Glutamatergic neuron (in vitro differentiated cells): ENCODE measurements around the gene TSR3. TPM values are rescaled to one million over a fixed set of nuclear protein-coding genes. Genes with fewer than 3 reads are reported as not detected.
"Not testable (repeated sequence)": the region's sequence is repeated elsewhere in the genome, so short reads cannot be mapped to it uniquely, and the experiment has no call there.

Source experiments
- DNase-seq: peaks from one replicate; pipeline ENCODE4 v3.0.0; 2022
- H3K27ac Mint-ChIP-seq: one replicate; pipeline ENCODE4 v1.8.0; 2020; ENCODE audit warnings: mild to moderate bottlenecking, mixed read lengths, inconsistent platforms; ENCODE audit not compliant: unreplicated experiment
- H3K27me3 Mint-ChIP-seq: one replicate; pipeline ENCODE4 v1.8.0; 2020; ENCODE audit warnings: mild to moderate bottlenecking, moderate library complexity, mixed read lengths, inconsistent platforms; ENCODE audit not compliant: unreplicated experiment
- H3K36me3 Mint-ChIP-seq: one replicate; pipeline ENCODE4 v1.8.0; 2020; ENCODE audit warnings: mild to moderate bottlenecking, mixed read lengths, inconsistent platforms; ENCODE audit not compliant: unreplicated experiment
- H3K4me1 Mint-ChIP-seq: one replicate; pipeline ENCODE4 v1.8.0; 2020; ENCODE audit warnings: mild to moderate bottlenecking, low read depth, mixed read lengths, inconsistent platforms; ENCODE audit not compliant: unreplicated experiment
- H3K4me3 Mint-ChIP-seq: one replicate; pipeline ENCODE4 v1.8.0; 2020; ENCODE audit warnings: mild to moderate bottlenecking, mixed read lengths, inconsistent platforms; ENCODE audit not compliant: unreplicated experiment
- H3K9me3 Mint-ChIP-seq: one replicate; pipeline ENCODE4 v1.8.0; 2020; ENCODE audit warnings: mild to moderate bottlenecking, moderate library complexity, mixed read lengths, inconsistent platforms; ENCODE audit not compliant: unreplicated experiment
- total RNA-seq: library from RNA; stranded (reverse); fragmentation: NEBNext Ultra II Directional; extraction: Animal tissue kit (Norgen Biotek cat#: 25700); gene quantifications from one replicate; pipeline ENCODE4 v1.2.1, GENCODE V29; 2021; ENCODE audit not compliant: unreplicated experiment
- TF ChIP-seq, protein P1 (sequence below): fragments of 200-600 bp; sonication (generic); IDR thresholded peaks from one replicate; pipeline ENCODE4 v1.5.0; 2021; ENCODE audit not compliant: partially characterized antibody, unreplicated experiment

TSR3 gene
- total RNA-seq, 1 donor from 2014 or later = 52.5 TPM

DNA sequence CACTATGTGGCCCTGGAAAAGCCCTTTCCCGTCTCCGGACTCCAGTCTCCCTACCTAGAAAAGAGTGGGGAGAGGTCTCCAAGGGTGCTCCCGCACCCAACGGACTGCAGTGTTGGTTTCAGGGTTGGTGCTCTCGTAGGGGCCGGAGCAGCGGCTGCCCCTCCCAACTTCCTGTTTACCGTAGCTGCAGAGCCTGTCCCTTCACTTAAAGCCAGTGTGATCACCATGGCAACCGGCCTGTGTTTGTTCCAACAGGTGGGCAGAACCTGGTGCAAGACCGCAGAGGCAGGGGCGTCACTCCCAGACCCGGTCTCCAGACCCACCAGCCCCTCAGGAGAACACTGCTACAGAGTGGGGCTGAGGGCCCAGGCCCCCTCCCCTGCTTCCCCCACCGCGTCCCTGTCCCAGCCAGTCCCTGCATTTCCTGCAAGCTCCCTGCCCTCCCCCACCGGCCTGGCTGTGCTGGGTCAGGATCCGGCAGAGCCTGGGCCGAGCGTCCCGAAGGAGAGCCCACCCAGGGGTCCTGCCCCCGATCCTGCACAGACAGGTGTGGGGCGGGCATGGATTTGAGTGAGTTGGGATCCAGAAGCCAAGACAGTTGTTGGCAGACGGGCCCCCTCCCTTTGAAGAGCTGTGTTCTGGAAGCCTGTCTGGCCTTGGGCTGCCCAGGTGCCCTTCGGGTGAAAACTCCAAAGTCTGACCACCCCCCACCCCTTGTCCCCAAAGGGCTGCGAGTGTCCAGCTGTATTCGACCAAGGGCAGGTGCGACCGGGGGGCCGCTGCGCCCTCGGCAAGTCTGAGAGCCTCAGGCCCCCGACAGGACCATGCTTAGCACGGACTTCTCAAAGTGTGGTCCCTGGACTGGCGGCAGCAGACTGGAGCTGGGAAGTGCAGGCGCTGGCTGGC is 19.7 kb downstream of the TSR3 start:
- no peak overlapping the region for H3K27ac Mint-ChIP-seq
- H3K4me3 Mint-ChIP-seq = no peak overlapping the region

DNA sequence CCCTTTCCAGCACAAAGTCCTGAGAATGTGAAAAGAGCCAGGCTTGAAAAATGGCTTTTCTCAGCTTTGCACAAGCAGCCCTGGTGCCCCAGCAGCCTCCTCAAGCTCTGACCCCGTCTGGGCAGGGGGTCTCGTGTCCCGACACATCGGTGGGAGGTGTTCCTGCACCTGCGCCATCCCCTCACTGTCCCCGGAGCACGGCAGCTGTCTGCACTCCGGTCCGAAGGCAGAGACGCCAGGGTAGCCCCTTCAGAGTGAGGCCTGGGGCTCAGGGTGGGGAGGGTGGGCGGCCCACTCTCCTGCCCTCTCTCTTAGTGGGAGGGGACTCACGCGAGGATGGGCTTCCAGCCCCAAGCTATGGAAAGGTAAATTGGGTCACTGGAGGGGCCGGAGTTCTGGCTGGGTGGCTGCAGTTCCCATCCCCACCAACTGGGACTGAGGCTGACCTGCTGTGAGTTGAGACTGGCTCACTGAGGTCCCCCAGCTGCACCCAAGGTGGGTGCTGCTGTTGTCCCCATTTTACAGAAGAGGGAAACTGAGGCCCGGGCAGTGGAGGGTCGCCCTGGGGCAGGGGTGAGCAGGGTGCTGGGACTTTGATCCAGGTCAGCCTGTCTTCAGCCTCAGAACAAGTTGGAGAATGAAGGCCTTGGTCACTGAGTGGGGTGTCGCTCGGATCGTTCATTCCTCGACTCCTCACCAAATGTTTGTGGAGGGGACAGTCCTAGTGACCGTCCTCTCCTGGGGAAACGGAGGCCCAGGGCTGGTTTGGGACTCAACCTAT is 20.6 kb downstream of the TSR3 start:
- no peak overlapping the region for H3K27ac Mint-ChIP-seq
- peaks cover 4% of the 10 kb centered on the region for H3K9me3 Mint-ChIP-seq
- DNase-seq = no peak
- TF ChIP-seq, protein P1, sequence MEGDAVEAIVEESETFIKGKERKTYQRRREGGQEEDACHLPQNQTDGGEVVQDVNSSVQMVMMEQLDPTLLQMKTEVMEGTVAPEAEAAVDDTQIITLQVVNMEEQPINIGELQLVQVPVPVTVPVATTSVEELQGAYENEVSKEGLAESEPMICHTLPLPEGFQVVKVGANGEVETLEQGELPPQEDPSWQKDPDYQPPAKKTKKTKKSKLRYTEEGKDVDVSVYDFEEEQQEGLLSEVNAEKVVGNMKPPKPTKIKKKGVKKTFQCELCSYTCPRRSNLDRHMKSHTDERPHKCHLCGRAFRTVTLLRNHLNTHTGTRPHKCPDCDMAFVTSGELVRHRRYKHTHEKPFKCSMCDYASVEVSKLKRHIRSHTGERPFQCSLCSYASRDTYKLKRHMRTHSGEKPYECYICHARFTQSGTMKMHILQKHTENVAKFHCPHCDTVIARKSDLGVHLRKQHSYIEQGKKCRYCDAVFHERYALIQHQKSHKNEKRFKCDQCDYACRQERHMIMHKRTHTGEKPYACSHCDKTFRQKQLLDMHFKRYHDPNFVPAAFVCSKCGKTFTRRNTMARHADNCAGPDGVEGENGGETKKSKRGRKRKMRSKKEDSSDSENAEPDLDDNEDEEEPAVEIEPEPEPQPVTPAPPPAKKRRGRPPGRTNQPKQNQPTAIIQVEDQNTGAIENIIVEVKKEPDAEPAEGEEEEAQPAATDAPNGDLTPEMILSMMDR = no peak
- H3K27me3 Mint-ChIP-seq = peaks cover 8% of the 10 kb centered on the region
- H3K4me1 Mint-ChIP-seq = peaks cover 2% of the 10 kb centered on the region
- H3K4me3 Mint-ChIP-seq = no peak overlapping the region
- H3K36me3 Mint-ChIP-seq = no peaks in the 10 kb centered on the region

More for the DNA sequence above, 19.7 kb downstream of the TSR3 start:
- H3K27me3 Mint-ChIP-seq = peaks cover 5% of the 10 kb centered on the region
- TF ChIP-seq, protein P1 = no peak
- H3K9me3 Mint-ChIP-seq = peaks cover 4% of the 10 kb centered on the region
- H3K4me1 Mint-ChIP-seq = peaks cover 2% of the 10 kb centered on the region
- no peaks in the 10 kb centered on the region for H3K36me3 Mint-ChIP-seq
- DNase-seq = peak; percentile 54

DNA sequence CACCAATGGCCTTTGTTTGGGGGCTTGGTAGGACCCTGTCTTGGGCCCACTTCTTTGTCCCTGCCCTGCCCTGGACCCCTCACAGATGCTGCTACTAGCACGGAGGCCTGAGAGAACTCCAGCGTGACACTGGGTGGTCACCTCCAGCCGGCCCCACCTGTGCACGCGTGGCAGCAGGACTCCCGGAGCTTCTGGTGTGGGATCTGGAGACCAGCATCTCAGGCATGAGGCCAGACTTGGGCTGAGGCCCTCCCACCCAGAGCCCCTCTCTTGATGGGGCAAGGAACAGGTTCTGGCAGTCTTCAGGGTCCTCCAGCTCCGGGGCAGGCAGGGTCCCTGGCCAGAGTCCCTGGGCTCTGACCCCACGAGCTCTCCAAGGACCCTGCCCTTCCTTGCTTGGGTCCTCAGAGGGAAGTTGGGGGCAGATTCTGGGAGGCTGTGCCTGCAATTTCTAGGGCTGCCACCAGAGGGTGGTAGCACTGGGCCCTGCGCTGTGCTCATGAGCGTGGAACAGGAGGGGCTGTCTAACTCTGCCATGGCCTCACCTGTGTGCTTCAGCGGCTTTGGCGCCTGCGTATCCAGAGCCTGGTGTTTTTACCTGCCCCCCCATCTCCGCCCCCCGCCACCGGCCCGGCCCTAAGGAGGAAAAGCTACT is 21.3 kb downstream of the TSR3 start:
- Mint-ChIP-seq H3K4me1 (peaks cover 2% of the 10 kb centered on the region), H3K36me3 (no peaks in the 10 kb centered on the region), H3K27ac (no peak overlapping the region), H3K9me3 (peaks cover 3% of the 10 kb centered on the region), H3K27me3 (peaks cover 8% of the 10 kb centered on the region), H3K4me3 (no peak overlapping the region)
- peak; percentile 46 for DNase-seq
- TF ChIP-seq, protein P1 = peak; percentile 75

DNA sequence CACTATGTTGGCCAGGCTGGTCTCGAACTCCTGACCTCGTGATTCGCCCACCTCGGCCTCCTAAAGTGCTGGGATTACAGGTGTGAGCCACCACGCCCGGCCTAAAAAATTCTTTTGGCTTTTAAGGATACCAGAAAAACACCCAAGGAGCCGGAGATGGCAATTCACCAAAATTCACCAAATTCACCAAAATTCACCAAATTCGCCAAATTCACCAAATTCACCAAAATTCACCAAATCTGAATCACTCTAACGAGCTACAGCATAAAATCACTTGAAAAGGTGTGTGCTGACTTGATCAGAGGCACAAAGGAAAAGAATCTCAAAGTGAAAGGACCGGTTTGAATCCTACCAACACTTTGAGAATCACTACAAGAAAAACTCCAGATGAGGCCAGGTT is 22.7 kb downstream of the TSR3 start:
- H3K4me1 Mint-ChIP-seq, DNase-seq, H3K27ac Mint-ChIP-seq, H3K36me3 Mint-ChIP-seq, H3K4me3 Mint-ChIP-seq, H3K9me3 Mint-ChIP-seq, H3K27me3 Mint-ChIP-seq: not testable (repeated sequence)

DNA sequence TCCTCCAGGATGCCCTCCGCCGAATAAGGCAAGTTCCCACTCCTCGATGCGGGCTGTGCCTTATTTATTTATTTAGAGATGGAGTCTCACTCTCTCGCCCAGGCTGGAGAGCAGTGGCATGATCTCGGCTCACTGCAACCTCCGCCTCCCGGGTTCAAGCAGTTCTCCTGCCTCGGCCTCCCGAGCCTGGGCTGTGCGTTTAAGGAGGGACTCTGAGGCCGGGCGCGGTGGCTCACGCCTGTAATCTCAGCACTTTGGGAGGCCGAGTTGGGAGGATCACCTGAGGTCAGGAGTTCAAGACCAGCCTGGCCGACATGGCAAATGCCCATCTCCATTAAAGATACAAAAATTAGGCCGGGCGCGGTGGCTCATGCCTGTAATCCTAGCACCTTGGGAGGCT is 23.5 kb downstream of the TSR3 start:
- not testable (repeated sequence) for H3K27ac Mint-ChIP-seq, H3K4me1 Mint-ChIP-seq, H3K27me3 Mint-ChIP-seq, H3K36me3 Mint-ChIP-seq, DNase-seq, H3K4me3 Mint-ChIP-seq, H3K9me3 Mint-ChIP-seq
